CD4-positive, alpha-beta T cell treated with Interleukin-21 for 1 hour (primary cell): Measurements from ENCODE around the gene DESI1.

Experiments
- DNase-seq: peaks from one replicate; pipeline ENCODE4 v3.0.0-alpha.2; 2020

DESI1 gene

GRCh38 chr22:41555325-41555982 lies 65.4 kb downstream of the DESI1 start:
- no peak for DNase-seq

GRCh38 chr22:41551877-41552582 lies 68.8 kb downstream of the DESI1 start:
- no peak for DNase-seq

GRCh38 chr22:41550952-41551491 lies 69.8 kb downstream of the DESI1 start:
- no peak for DNase-seq

- DNase-seq, result no peak
Measured at GRCh38 chr22:41548830-41549211, 72.0 kb downstream of the DESI1 start.
